Astrocyte of the cerebellum (primary cell): ENCODE measurements around the gene FOXP1.
A peak's percentile ranks its signal among the peaks of the same experiment; 100 is the strongest.

ENCODE experiments used
- DNase-seq: peaks from one replicate; pipeline ENCODE4 v3.0.0-alpha.2; 2011; ENCODE audit warnings: low read depth
- H3K4me3 ChIP-seq: 2 replicates; pipeline ENCODE4 v1.5.1; 2011; ENCODE audit warnings: mild to moderate bottlenecking, low read depth, low read length, moderate library complexity
- in situ Hi-C: cut with HindIII; loops from 2 replicates; pipeline ENCODE4 v1.10.0; 2017; ENCODE audit warnings: low sequenced_read_pairs
- TF ChIP-seq, protein P1 (sequence below): IDR thresholded peaks from 2 replicates; pipeline ENCODE4 v1.5.1; 2012; ENCODE audit warnings: low read length, low read depth, moderate library complexity, mild to moderate bottlenecking; ENCODE audit errors: missing control alignments

FOXP1 gene

DNA sequence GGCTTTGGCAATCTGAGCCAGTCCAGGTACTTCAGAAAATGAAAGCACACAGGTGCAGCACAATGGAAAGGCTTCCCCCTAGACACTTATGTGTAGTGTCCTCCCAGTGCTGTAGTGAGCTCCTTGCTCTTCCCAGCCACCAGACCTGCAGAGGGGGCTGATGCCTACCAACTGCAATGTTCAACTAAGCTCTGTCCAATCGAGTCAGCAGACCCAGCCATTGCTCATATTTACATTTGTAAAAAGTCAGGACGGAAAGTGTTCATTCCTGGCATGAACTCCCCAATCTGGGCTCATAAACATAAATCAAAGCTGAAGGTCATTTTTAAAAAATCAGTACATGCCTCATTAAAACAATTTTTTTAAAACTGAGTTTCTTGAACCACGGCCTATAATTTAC is 73.0 kb downstream of the FOXP1 start:
- TF ChIP-seq, protein P1, sequence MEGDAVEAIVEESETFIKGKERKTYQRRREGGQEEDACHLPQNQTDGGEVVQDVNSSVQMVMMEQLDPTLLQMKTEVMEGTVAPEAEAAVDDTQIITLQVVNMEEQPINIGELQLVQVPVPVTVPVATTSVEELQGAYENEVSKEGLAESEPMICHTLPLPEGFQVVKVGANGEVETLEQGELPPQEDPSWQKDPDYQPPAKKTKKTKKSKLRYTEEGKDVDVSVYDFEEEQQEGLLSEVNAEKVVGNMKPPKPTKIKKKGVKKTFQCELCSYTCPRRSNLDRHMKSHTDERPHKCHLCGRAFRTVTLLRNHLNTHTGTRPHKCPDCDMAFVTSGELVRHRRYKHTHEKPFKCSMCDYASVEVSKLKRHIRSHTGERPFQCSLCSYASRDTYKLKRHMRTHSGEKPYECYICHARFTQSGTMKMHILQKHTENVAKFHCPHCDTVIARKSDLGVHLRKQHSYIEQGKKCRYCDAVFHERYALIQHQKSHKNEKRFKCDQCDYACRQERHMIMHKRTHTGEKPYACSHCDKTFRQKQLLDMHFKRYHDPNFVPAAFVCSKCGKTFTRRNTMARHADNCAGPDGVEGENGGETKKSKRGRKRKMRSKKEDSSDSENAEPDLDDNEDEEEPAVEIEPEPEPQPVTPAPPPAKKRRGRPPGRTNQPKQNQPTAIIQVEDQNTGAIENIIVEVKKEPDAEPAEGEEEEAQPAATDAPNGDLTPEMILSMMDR = peak; percentile 52
- in situ Hi-C loops = no loop called here
- no peak overlapping the region for H3K4me3 ChIP-seq
- no peak for DNase-seq

DNA sequence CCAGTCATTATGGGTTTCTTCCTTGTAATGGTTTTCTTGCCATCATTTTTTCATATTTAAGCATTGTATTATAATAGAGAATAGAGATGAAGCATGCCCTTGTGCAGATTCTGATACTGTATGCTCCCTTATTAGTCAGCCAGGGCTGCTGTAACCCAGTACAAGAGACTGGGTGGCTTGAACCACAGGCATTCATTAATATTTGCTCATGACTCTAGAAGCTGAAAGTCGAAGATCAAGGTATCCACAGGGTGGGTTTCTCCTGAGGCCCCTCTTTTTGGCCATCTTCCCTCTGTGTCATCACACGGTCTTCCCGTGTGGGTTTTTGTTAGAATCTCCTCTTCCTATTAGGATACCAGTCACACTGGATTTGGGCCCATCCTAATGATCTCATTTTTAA is 74.5 kb downstream of the FOXP1 start:
- TF ChIP-seq, protein P1 = no peak
- in situ Hi-C loops = no loop called here
- H3K4me3 ChIP-seq = no peak overlapping the region
- no peak for DNase-seq

DNA sequence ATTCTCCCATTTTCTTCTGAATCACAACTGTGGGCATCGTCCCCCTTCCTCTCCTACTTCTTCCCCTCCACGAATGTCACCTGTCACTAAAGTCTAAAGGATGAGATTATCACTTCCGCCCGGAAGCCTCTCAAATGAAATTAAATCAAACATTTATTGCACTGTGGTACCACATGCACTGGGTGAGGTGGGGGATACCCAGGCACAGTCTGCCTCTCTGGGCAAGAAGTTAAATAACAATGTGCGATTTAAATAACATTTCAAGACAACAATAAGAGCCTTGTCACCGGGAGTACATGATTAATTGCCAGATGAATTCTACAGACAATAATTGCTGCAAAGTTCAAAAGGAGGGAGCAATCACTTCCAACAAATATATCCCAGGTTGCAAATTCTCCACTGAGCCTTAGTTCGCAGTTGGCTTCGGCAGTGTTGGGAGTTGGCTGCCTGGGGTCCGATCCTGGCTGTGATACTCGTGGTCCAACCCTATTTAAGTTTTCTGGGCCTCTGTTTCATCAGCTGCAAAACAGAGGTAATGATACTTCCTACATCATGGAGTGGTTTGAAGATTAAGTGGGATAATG is 77.7 kb downstream of the FOXP1 start:
- TF ChIP-seq, protein P1 = no peak
- in situ Hi-C loops = no loop called here
- H3K4me3 ChIP-seq = no peak overlapping the region
- DNase-seq = no peak

DNA sequence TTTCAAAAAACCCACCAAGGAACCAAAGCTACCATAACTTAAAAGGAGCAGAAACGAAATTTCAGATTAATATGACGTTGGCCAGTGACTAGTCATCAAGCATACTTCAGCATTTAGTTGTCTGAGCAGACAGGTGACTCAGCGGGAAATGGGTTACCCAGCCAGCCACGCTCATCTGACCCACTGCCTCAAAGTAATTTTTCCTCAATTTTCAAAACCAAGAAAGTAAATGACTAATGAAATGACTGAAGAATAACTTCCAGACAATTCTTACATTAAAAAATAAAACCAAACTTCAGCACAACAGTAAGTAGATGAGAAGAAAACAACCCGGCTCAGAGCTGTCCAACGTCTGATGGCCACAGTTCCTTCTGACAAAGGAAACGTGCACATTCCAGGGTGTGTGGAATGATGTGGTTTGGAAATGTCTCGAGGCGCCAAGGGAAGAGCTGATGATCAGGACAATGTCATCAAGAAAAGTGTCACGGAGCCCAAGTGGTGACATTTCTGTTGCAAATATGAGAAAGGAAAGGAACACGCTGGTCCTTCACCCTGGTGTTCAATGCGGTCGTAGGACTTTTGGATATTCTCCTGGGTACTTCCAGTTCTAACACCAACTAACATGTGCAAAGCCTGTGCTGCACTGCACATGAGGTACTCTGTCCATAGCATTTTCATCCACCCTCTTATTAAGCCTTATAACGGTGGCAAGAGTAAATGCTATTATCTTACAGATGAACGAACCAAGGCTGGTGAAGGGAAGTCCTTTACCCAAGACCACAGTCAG is 79.1 kb downstream of the FOXP1 start:
- in situ Hi-C loops = no loop called here
- peak; percentile 82 for DNase-seq
- H3K4me3 ChIP-seq = peak overlapping the region; percentile 7
- TF ChIP-seq, protein P1 = no peak

DNA sequence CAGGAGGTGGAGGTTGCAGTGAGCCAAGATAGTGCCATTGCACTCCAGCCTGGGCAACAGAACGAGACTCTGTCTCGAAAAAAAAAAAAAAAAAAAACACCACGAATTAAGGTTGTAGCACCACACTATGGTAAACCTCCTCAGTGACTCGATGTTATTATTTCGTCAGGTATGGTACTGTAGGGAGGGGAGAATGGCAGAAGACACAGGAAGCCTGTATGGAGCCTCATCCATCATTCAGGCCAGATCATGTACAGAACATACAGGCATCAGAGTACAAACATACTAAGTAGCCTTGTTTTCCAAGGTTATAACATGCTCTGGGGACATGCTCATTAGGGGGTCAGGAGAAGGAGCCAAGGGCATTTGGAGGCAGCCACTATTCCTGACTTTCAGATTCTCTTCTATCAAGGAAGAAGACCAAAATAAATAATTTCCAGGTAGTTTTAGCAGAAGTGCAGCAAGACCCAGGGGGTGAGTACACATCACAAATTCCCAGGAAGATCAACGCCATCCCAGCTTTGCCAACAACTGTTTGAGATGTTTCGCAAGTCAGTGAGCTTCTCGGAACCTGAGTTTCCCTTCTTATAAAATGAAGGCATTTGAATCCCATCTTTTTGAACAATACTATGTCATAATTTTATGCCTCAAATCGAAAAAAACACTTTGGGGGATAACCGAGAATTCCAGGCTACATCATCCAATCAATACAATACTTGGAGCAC is 79.8 kb downstream of the FOXP1 start:
- peak overlapping the region; percentile 7 for H3K4me3 ChIP-seq
- DNase-seq = peak; percentile 60
- in situ Hi-C loops = no loop called here
- TF ChIP-seq, protein P1 = no peak

DNA sequence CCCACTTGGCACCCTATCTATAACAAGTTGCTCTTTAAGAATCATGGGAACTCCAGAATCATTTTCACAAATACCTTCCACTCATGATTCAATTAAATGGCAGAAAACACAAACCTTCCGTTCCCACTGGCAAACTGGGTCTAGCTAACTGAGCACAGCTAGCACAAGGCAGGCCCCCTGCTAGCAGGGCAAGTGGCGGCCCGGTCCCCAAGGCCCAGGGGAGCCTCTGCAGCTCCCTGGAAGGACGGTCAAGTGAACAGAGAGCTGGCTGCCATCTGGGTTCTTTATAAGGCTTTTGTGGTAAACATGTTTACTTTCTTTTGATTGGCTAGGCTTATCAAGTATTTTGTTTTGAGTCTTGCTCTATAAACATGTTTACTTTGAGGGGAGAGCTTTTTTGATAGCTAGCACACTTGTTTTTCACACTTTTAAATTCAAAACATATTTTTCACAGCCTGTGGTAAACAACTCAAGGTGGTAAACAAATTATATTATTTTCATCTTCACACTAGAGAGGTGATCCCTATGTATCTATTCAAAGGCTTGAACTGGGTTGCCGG is 81.4 kb downstream of the FOXP1 start:
- DNase-seq = no peak
- TF ChIP-seq, protein P1 = no peak
- in situ Hi-C loops = no loop called here
- H3K4me3 ChIP-seq = no peak overlapping the region
